NCI-H2107 treated with DMSO at 0.1 percent for 48 hours (cell line): Measurements from ENCODE around the gene ZSCAN10.

Experiments
- DNase-seq: peaks from one replicate; lab custom pipeline; 2025; ENCODE audit not compliant: unreplicated experiment; lab: John Stamatoyannopoulos, UW

The ZSCAN10 gene

DNA sequence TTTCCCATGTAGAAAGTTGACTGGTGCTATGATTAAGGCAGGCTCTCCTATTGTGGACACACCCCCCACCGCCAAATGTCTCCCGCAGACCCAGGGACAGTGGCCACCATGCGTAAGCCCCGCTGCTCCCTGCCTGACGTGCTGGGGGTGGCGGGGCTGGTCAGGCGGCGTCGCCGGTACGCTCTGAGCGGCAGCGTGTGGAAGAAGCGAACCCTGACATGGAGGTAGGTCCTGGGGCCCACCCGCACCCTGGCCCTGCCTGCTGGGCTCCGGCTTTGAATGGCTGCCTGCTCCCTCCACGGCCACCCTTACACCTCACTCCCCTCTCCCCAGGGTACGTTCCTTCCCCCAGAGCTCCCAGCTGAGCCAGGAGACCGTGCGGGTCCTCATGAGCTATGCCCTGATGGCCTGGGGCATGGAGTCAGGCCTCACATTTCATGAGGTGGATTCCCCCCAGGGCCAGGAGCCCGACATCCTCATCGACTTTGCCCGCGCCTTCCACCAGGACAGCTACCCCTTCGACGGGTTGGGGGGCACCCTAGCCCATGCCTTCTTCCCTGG lies 49.1 kb downstream of the ZSCAN10 start:
- no peak for DNase-seq

DNA sequence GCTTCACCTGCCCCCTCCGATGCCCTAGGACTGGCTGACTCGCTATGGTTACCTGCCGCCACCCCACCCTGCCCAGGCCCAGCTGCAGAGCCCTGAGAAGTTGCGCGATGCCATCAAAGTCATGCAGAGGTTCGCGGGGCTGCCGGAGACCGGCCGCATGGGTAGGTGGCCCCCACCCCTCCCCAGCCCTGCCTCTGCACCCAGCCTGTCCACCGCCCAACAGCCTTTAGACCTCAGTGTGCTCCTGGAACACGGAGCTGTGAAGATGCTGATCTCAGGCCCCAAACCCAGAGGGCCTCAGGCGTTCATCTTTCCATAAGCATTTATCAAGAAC lies 51.7 kb downstream of the ZSCAN10 start:
- no peak for DNase-seq

DNA sequence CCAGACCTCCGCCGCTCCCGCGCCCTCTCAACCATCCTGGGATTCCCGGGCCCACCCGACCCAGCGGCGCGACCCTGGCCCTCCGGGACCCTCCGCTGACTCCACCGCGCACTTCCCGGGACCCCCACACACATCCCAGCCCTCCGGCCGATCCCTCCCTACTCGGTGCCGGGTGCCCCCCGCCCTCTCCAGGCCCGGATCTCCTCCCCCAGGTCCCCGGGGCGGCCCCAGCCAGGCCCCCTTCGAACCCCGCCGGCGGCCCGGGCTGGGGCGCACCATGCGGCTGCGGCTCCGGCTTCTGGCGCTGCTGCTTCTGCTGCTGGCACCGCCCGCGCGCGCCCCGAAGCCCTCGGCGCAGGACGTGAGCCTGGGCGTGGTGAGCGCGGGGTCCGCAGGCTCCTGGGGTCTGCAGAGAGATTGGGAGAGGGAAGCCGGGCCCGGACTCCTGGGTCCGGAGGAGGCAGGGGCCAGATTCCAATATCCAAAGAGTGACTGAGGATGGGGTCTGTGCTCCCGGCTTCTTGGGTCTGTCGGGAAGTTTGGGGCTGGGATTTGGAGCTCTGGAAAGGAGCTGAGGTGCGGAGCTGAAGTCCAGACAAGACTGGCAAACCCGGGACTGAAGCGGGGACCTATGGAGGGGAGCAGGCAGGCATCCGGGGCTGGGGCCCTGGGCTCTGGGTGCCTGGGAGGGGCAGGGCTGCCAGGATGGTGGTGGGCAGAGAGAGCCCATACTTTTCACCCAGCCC lies 52.3 kb downstream of the ZSCAN10 start:
- no peak for DNase-seq

DNA sequence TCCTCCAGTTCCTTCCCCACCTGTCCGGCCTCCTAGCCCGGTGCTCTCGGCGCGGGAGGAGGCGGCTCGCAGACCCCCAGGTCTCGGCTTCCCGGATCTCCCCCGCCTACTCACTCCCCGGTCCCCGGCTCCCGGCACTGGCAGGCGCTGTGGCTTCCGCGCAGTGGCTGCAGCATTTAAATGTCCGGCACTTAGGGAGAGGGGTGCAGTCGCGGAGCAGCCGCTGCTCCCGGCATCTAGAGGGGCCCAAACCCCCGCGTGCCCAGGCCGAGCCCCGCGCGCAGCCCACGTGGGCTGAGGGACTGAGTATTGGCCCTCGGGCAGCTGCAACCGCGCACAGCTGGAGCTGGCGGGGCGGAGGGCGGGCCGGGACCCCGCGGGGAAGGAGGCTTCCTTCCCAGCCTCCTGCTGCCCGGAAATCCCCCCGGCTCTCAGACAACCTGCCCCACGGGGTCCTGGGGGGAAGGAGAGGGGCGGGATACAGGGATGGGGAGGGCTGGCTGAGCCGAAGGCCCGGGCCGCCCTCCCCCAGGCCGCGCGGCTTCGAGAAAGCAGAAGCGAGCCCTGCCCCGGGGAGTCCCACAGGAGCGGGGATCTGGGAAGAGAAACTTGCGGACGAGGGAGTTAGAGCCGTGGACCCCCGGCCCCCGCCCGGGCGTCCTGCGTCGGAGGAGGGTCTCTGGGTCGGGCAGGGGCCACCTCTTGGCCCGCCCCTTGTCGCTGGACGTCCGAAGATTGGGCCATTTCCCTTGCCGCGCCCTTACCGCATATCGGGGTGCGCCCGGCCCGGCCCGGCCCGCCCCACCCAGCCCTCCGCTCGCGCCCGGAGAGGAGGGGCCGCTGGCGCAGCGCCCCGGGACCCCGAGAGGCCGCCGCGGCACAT lies 53.1 kb downstream of the ZSCAN10 start, which contains the start of gene MMP25:
Gene MMP25, plus strand, starts transcription at position 804 of the 883 bp plus-strand sequence. CDS start 357 bp downstream, outside the sequence.
- no peak for DNase-seq

DNA sequence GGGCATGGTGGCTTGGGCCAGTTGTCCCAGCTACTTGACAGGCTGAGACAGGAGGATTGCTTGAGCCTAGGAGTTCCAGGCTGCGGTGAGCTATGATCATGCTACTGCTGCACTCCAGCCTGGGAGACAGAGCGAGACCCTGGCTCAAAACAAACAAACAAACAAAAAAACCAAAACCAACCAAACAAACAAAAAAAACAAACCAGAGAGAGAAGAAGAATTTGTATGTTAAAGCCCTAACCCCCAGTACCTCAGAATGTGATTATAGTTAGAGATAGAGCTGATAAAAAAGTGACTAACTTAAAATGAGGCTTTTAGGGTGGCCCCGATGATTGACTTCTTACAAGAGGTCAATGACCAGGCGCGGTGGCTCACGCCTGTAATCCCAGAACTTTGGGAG lies 54.4 kb downstream of the ZSCAN10 start:
- DNase-seq, result no peak

DNA sequence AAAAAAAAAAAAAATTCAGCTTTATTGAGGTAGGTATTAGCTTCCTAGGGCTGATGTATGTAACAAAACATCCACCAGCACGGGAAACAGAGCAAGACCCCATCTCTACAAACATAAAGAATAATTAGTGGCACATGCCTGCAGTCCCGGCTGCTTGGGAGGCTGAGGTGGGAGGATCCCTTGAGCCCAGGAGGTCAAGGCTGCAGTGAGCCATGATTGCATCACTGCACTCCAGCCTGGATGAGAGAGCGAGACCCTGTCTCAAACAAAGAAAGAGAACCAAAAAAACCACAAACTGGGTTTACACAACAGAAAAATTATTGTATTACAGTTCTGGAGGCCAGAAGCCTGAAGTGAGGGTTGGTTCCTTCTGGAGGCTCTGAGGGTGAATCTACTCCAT lies 56.7 kb downstream of the ZSCAN10 start:
- no peak for DNase-seq

DNA sequence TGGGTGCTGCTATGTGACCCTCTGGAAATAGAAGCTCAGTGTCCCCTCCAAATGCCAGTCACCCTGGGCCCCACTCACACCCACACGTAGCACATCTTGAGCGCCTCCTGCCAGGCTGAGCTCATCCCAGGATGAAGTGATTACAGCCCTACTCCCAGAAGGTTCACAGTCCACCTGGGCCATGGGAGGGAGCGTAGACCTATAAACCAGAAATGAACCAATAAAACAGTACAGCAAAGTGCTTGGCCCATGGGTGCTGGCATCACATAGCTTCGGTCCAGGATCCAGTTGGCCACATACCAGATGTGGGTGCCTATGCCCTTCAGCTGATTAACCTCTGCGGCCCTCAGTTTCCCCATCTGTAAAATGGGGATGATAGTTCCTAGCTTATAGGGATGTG lies 60.2 kb downstream of the ZSCAN10 start:
- no peak for DNase-seq
